PFSK-1 (cell line): ENCODE data around the gene EXD2.

ENCODE experiments used
- FOXP2 ChIP-seq: optimal IDR thresholded peaks from 2 replicates; pipeline ENCODE3; 2011; ENCODE audit warnings: borderline replicate concordance, control low read depth, inconsistent platforms; ENCODE audit not compliant: insufficient read depth; ENCODE audit errors: extremely low read length, extremely low read depth
- POLR2AphosphoS5 ChIP-seq: IDR thresholded peaks from 2 replicates; pipeline ENCODE4 v1.6.1; 2012; ENCODE audit warnings: low read depth, mild to moderate bottlenecking, control low read depth, low read length, moderate library complexity
- REST ChIP-seq, 2 experiments: IDR thresholded peaks; 2 replicates each; pipeline versions ENCODE4 v1.6.1 to v1.8.0; 2011 to 2012; ENCODE audit warnings: low read depth in 2 of 2, low read length in 2 of 2, control low read depth in 1 of 2, inconsistent platforms in 1 of 2, mild to moderate bottlenecking in 1 of 2, moderate library complexity in 1 of 2; ENCODE audit not compliant: insufficient read depth in 1 of 2
- SIN3A ChIP-seq: IDR thresholded peaks from 2 replicates; pipeline ENCODE4 v1.6.1; 2012; ENCODE audit warnings: mild to moderate bottlenecking, low read length, moderate library complexity, borderline replicate concordance; ENCODE audit not compliant: insufficient read depth
- TAF1 ChIP-seq: IDR thresholded peaks from 2 replicates; pipeline ENCODE4 v1.6.1; 2012; ENCODE audit warnings: low read length, control low read depth, borderline replicate concordance; ENCODE audit not compliant: insufficient read depth

EXD2 gene

GRCh38 chr14:69288011-69288771, 96.9 kb downstream of the EXD2 start:
- TF ChIP-seq POLR2AphosphoS5: no peak

GRCh38 chr14:69288956-69289705, 97.8 kb downstream of the EXD2 start:
- TF ChIP-seq POLR2AphosphoS5 (no peak), TAF1 (no peak), REST (IDR thresholded peaks at IDR 0.05; ENCODE audit: insufficient read depth in 1 of 2, low read depth in 2 of 2, low read length in 2 of 2) (no peak), SIN3A (no peak), FOXP2 (no peak)

GRCh38 chr14:69289811-69290520, 98.7 kb downstream of the EXD2 start:
- TF ChIP-seq TAF1: no peak
- no peak for TF ChIP-seq REST (IDR thresholded peaks at IDR 0.05; ENCODE audit: insufficient read depth in 1 of 2, low read depth in 2 of 2, low read length in 2 of 2)
- no peak for TF ChIP-seq POLR2AphosphoS5
- TF ChIP-seq SIN3A: no peak
- TF ChIP-seq FOXP2: no peak

- TF ChIP-seq TAF1 (no peak), REST (IDR thresholded peaks at IDR 0.05; ENCODE audit: insufficient read depth in 1 of 2, low read depth in 2 of 2, low read length in 2 of 2) (no peak), POLR2AphosphoS5 (no peak), FOXP2 (no peak), SIN3A (no peak)
These were observed 100.1 kb downstream of the EXD2 start for GRCh38 chr14:69291396-69291795.

GRCh38 chr14:69291891-69292561, 100.7 kb downstream of the EXD2 start:
- no peak for TF ChIP-seq REST (IDR thresholded peaks at IDR 0.05; ENCODE audit: insufficient read depth in 1 of 2, low read depth in 2 of 2, low read length in 2 of 2)
- TF ChIP-seq FOXP2: no peak
- TF ChIP-seq TAF1: no peak
- no peak for TF ChIP-seq POLR2AphosphoS5
- TF ChIP-seq SIN3A: no peak
